ENCODE data around the gene ITGA3.
A peak's percentile ranks its signal among the peaks of the same experiment; 100 is the strongest.

The ITGA3 gene

DNA sequence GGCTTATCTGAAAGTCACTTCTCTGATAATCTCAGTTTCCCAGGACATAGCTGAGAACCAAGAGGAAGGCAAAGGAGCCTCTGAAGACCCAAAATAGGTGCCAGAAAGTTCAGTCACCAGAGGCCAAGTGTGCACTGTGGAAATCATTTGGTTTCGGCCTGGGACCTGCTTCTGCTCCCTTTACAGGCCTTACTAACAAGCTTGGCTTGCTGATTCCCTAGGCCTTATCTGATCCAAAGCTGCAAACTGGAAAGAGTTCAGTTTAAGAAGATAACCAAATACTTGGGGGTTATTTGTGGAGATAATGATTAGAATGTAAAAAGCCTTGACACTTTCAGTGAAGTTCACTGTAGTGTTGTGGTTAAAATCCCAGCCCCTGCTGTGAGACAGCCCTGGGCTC lies 17.0 kb downstream of the ITGA3 start:
- DNase-seq, result no peak

DNA sequence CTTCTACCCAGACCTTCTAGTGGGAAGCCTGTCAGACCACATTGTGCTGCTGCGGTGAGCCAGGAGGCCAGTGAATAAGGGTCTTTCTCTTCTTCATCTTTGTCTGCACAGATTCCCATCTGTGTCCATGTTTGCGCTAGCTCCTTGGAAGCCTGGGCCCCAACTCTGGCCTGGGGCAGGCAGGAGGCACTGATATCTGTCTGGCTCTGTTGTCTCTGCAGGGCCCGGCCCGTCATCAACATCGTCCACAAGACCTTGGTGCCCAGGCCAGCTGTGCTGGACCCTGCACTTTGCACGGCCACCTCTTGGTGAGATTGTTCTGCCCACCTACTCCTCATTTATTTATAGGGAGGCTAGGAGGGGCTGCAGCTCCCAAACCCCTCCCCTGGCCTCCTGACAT lies 18.3 kb downstream of the ITGA3 start:
- no peak for DNase-seq

DNA sequence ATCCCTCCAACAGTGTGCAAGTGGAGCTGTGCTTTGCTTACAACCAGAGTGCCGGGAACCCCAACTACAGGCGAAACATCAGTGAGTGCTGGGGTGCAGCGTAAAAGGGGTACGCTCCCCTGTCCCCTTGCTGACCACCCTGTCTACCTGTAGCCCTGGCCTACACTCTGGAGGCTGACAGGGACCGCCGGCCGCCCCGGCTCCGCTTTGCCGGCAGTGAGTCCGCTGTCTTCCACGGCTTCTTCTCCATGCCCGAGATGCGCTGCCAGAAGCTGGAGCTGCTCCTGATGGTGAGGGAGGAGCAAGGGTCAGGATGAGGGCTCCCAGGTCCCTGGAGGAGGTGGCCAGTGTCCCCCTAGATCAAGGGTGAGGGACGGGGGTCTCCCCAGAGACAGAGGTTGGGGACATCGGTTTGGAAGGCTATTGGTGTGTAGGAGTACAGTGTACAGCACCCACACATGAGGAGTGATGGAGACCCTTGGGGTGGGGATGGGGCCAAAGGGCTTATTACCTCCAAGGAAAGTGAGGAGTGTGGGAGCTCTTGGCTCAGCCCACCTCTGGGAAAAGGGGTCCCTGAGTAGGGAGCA lies 19.6 kb downstream of the ITGA3 start:
- DNase-seq, result no peak

DNA sequence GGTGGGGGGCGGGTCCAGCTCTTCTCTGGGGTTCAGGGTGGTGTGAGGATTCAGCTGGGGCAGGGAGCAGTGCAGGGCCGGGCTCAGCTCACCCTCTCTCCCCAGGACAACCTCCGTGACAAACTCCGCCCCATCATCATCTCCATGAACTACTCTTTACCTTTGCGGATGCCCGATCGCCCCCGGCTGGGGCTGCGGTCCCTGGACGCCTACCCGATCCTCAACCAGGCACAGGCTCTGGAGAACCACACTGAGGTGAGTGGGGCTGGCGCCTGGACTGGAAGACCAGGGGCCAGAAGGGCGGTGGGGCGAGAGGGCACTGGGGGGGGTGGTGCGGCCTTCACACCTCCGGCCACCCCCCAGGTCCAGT lies 20.3 kb downstream of the ITGA3 start:
- no peak for DNase-seq

DNA sequence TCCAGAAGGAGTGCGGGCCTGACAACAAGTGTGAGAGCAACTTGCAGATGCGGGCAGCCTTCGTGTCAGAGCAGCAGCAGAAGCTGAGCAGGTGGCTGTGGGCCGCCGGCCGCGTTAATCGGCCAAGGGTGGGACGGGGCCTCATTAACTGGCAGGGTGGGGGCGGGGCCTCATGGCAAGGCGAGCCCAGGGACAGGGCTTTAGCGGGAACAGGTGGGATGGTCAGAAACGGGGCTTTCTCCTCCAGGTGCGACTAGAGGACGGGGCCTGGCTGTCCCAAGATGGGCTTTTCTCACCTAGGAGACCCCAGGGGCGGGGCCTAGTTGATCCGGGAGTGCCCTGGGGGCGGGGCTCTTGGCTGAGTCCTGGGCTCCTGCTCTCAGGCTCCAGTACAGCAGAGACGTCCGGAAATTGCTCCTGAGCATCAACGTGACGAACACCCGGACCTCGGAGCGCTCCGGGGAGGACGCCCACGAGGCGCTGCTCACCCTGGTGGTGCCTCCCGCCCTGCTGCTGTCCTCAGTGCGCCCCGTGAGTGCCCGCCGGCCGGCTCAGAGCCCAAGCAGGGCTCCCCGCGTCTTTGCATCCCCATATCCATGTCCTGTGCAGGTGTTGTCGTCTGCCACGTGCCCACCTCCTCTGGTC lies 20.8 kb downstream of the ITGA3 start:
- no peak for DNase-seq

DNA sequence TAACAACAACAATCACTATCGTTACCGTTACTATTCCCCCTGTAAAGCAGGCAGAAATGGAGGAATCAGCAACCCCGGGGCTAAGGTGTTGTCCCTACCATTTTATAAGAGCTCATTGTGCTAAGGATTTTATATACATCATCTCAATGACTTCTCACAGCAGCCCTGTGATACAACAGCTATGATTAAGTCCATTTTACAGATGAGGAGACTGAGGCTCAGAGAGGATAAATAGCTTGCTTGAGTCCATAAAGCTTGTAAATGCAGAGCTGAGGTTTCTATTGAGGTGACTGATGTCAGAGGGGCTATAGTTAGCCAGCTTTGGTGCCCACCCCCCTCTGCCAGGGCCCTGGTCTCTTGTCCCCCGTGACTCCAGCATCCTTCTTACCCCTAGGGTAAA lies 22.5 kb downstream of the ITGA3 start:
- no peak for DNase-seq

DNA sequence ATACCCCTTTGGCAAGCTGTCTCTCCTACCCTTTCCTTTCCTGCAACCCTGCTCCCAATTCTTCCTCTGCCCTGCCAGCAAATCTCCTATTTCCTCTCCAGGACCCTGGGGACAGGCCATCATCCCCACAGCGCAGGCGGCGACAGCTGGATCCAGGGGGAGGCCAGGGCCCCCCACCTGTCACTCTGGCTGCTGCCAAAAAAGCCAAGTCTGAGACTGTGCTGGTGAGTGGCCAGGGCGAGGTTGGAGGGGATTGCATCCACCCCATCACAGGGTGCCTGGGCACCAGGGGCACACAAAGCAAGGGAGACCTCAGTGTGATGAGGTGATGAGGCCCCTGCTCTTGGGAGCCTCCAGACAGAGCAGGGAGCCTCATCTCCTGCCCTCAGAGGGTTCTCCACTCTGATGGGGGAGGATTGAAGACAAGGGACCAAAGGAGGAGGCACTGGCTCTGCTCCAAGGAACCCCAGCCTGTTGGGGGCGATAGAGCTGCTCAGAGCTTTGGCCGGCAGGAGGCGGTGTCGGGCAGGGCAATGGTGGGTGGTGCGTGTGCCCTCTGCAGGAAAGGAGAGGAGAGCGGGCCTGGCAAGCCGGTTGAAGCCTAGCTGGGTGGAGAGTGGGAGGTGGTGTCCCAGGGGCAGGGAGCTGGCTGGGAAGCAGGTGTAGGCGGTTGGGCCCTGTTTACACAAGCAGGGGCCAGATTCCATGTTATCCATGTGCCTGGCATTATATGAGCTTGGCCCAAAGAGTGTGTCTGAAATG lies 23.6 kb downstream of the ITGA3 start:
- no peak for DNase-seq

DNA sequence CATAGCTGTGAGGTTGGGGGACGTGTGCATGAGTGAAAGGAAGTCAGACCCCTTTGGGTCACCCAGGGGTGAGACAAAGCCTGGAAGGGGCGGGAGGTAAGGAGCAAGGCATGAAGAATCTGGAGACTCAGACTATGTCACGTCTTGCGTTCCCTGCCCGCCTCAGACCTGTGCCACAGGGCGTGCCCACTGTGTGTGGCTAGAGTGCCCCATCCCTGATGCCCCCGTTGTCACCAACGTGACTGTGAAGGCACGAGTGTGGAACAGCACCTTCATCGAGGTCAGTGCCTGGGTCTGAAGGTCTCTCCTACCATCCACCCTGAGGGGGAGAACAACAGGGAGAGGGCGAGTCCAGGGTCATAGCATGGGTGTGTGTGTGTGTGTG lies 24.2 kb downstream of the ITGA3 start:
- DNase-seq, result no peak

DNA sequence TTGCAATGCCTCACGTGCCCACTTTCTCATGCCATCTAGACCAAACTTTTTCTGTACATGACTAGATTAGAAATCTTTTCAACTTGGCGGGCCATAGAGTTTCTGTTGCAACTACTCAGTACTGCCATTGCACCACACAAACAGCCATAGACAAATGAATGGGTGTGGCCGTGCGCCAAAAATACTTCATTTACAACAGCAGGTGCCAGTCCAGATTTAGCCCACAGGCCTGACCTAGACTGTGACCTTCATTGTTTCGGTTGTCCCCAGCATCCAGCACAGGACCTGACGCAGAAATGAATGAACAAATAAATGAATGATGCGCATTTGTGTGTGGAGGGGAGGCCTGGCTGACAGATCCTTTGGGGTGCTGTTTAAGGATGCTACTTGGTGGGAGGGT lies 24.9 kb downstream of the ITGA3 start:
- DNase-seq, result no peak

DNA sequence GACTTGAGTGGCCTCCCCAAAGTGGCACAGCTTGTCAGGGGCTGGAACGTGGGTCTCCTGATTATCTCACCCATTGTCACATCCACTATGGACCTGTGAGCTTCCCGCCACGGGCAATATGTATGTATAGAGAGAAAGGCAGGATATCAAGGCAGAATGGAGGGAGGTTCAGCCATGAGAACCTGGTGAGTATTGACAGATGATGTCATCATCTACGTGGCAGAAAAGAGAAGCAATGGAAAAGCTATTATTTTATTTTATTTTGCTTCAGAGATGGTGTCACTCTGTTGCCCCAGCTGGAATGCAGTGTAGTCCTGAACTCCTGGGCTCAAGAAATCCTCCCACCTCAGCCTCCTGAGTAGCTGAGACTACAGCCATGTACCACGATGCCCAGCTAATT lies 25.8 kb downstream of the ITGA3 start:
- no peak for DNase-seq

DNA sequence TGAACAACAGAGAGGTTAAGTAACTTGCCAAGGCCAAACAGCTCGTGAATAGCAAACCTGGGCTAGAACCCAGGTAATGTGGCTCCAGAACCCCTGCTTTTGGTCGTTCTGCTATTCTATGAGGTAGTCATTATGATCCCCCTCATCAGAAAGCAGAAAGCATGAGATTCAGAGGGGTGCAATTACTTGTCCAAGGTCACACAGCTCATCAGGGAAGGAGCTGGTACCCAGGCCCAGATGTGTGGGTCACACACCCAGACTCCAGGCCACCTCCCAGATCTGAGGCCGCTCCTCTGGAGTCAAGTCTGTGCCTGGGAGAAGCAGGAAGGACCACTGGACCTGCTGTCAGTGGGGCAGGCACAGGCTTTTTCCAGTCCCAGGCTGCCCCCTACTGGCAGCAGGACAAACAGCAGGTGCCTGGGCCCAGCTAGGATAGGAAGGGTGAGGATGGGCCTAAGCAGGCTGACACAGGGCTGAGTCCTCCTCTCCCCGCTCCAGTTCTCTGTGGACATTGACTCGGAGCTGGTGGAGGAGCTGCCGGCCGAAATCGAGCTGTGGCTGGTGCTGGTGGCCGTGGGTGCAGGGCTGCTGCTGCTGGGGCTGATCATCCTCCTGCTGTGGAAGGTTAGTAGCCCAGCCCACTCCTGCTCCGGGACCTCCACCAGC lies 31.5 kb downstream of the ITGA3 start:
- no peak for DNase-seq

DNA sequence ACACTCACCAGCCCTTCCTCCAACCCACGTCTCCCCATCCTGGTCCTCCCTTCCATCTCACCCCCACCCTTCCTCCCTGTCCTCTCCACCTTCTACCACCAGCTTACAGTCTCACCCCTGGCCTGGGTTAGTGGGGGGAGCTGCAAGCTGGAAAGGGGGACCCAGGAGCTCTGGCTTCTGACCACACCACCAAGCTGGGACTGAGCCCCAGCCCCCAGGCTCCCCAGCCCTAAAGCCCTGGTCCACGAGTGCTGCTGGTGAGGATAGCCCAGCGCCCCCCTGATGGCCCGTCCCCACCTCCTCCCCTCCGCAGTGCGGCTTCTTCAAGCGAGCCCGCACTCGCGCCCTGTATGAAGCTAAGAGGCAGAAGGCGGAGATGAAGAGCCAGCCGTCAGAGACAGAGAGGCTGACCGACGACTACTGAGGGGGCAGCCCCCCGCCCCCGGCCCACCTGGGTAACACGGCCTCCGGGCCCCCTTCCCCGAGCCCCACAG lies 32.0 kb downstream of the ITGA3 start:
- no peak for DNase-seq

DNA sequence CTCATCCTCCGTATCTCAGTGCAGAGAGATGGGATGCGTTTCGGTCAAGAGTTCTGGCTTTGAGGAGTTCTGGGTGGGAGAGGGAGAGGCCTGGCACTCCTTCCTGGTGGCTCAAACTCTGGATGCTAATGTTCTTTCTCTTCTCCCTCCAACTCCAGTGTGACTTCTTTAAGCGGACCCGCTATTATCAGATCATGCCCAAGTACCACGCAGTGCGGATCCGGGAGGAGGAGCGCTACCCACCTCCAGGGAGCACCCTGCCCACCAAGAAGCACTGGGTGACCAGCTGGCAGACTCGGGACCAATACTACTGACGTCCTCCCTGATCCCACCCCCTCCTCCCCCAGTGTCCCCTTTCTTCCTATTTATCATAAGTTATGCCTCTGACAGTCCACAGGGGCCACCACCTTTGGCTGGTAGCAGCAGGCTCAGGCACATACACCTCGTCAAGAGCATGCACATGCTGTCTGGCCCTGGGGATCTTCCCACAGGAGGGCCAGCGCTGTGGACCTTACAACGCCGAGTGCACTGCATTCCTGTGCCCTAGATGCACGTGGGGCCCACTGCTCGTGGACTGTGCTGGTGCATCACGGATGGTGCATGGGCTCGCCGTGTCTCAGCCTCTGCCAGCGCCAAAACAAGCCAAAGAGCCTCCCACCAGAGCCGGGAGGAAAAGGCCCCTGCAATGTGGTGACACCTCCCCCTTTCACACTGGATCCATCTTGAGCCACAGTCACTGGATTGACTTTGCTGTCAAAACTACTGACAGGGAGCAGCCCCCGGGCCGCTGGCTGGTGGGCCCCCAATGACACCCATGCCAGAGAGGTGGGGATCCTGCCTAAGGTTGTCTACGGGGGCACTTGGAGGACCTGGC lies 33.3 kb downstream of the ITGA3 start:
- DNase-seq, result no peak

DNA sequence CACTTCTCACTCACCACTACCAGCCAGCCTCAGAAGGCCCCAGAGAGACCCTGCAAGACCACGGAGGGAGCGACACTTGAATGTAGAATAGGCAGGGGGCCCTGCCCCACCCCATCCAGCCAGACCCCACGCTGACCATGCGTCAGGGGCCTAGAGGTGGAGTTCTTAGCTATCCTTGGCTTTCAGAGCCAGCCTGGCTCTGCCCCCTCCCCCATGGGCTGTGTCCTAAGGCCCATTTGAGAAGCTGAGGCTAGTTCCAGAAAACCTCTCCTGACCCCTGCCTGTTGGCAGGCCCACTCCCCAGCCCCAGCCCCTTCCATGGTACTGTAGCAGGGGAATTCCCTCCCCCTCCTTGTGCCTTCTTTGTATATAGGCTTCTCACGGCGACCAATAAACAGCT lies 34.2 kb downstream of the ITGA3 start:
- no peak for DNase-seq

DNA sequence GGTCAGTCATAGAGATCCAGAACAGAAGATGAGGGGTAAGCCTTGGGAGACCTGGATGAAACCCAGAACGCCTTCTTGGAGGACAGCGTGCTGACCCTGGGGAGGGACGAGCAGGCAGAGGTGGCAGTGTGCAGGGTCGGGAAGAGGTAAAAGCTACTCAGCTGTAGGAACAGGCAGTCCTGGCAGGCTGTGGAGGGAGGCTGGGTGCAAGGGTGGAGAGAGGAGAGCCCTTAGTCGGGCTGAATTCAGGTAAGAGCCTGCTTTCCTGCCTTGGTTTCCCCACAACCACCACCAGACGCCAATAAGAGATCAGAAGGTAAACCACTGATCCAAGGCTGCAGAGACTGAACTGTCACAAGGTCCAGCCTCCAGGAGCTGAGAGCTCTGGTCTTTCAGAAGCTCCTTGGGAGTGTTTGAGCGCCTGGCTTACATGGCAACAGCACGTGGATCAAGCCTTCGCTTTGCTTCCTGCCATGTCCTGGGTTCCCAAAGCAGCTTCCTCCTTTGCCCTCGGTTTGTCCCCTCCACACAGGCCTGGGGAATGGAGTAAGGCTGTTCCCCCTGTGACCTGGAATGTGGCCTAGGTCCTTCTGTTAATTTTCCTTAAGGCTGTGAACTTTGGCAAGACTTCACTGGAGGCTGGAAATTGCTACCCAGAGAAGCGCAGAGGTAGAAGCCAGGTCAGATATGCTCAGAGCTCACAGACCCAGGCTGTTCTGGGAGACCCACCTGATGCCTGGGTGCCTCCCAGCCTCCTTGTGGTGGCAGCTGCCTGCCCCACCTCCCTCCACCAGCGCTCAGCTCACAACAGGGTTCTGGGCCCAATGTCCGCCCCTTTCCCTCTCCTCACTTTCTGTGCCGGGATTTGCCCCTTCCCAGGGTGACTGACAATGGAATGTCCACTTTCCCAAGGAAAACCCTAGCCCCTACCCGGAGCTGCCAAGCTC lies 35.3 kb downstream of the ITGA3 start:
- DNase-seq, result no peak

DNA sequence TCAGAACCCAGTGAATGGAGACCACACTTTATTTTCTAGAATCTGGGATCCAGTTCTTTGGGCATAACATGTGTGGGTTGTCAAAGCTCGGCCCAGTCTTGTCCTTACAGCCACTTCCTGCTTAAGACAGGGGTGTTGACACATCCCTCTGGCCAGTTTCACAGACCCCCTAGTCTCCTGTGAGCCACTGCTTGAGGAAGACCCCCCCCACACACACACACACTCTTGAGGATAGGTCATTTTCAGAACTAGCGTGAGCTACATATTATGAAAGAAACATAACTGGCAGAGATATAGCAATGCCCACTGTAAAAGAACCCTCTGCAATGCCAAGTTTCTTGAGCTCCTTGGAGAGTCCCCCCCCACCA lies 36.0 kb downstream of the ITGA3 start:
- no peak for DNase-seq

DNA sequence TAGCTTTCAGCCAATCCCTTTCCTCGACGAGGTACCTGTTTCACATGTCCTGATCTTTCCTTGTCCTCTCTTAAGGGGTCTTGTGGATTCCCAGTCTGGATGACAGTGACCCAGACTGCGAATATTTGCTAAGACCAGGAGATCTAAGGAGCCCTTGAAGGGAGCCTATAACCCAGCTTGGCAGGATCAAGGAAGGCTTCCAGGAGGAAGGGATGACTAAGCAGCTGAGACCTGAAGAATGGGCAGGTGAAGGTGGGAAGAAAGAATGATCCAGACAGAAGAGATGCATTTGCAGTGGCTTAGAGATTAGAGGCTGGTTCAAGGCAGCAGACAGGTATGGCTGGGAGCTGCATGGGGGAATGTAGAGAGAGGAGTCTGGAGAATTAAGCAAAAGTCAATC lies 37.3 kb downstream of the ITGA3 start:
- no peak for DNase-seq

DNA sequence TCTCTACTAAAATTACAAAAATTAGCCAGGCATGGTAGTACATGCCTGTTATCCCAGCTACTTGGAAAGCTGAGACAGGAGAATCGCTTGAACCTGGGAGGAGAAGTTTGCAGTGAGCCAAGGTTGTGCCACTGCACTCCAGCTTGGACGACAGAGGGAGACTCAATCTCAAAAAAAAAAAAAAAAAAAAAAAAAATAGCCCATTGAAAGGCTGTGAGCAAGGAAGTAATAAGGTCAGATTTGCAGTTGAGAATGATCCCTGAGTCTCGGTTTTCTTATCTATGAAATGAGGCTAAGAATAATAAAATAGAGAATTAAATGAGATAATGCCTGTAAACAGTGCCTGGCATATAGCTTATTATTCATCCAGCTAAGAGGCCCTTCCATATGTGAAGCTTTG lies 37.9 kb downstream of the ITGA3 start:
- DNase-seq, result no peak

DNA sequence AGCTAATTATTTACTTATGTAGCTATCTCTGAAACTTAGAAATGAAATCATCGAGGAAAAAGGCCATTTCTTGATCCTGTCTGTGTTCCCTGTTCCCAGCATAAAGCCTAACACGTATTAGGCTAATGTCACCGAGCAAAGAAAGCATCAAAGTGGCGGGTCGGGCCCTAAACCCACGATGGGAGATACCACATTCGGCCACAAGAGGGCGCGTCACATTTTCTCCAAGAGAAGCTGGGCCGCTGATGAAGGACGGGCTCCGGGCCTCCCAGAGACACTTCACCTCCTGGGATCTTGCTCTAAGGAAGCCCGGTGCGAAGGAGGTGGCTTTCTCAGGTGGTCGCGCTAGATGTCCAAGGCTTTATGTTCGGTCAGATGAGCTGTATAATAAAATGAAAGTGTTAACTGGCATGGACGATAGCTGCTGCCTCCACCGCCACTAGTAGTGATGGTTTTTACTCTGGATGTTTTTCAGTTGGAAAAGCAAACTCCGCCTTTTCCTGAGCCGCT lies 38.4 kb downstream of the ITGA3 start:
- DNase-seq, result peak; percentile 60

DNA sequence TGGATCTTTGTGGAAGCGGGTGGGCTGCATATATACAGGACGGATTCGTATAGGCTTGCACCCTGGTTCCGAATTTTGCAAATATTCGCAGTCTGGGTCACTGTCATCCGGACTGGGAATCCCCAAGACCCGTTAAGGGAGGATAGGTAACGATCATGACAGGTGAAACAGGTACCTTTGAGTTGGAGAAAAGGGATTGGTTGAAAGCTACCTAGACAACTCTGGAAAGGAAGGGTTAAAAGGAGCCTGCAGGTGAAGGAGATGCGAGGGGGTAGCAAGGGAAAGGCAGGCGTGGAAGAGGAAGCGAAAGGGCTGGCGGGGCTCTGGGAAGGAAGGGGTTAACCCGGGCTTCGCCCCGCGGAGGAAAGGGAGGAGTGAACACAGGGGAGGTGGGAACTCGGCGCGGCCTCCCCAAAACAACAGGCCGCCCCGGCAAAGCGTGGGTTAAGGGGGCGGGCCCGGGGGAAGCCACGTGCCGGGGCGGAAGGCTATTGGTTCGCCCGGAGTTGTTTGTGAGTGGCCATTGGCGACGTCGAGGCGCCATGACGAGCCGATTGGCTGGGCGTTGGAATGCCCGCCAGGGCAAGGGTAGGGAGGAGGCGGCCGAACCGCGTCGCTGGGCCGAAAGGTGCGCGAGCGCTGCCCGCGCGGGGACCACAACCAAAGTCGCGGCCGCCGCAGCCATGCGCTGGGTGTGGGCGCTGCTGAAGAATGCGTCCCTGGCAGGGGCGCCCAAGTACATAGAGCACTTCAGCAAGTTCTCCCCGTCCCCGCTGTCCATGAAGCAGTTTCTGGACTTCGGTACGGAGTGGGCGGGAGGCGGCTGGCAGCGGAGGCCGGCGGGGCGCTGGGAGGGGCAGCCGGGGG lies 39.1 kb downstream of the ITGA3 start, which contains the start of gene PDK2:
Gene PDK2, plus strand, starts transcription at position 599 of the 867 bp plus-strand sequence. Its CDS starts 85 bp downstream, at position 684.
- peak; percentile 74 for DNase-seq
